Measurements from ENCODE around the gene PYURF. TPM values are rescaled to one million over a fixed set of nuclear protein-coding genes. Genes with fewer than 3 reads are reported as not detected.

The PYURF gene
- total RNA-seq, 4 donors from 2014 or later = 50.4 to 77.1 (median 63.8) TPM

- 69 to 75% methylated on average over 3 of the region's 3 CpGs for WGBS, 2 donors (ENCODE audit: low coverage in 1 of 2)
- intact Hi-C loops (cut with DNase I; ENCODE audit: low total_unique reads) = loop anchor here (10.0 kb wide), 1 partner anchor 56 kb away; the partner anchor contains the start of gene HERC5
- H3K36me3 ChIP-seq = no peaks in the 10 kb centered on the region
- no peaks in the 10 kb centered on the region for H3K27me3 ChIP-seq
- TF ChIP-seq POLR2AphosphoS5 (IDR thresholded peaks at IDR 0.05) (no peak), POLR2A (IDR thresholded peaks at IDR 0.05) (no peak), EP300 (IDR thresholded peaks at IDR 0.05; ENCODE audit: low read depth) (no peak), CTCF (IDR thresholded peaks at IDR 0.05) (no peak)
- in situ Hi-C loops (cut with MboI; ENCODE audit: low pct_ligation_motif_present in 1 of 4, low pct_unique_long_range_greater_than_20kb in 1 of 4, low sequenced_read_pairs in 3 of 4) = loop anchor here (5.0 to 25.0 kb wide), 7 partner anchors 136 to 476 kb away; partner anchors contain the start of gene HERC6 (in 3 of the 4)
- H3K4me3 ChIP-seq = no peak overlapping the region
- peaks cover 0 to 6% (median 0%) of the 10 kb centered on the region in 4 donors for H3K4me1 ChIP-seq
- H3K27ac ChIP-seq = no peak overlapping the region
- no peaks in the 10 kb centered on the region for H3K9me3 ChIP-seq
- no peak for DNase-seq
Measured at GRCh38 chr4:88511236-88511635, 12.3 kb downstream of the PYURF start.

GRCh38 chr4:88503344-88503743 lies 20.2 kb downstream of the PYURF start:
- no peaks in the 10 kb centered on the region for H3K36me3 ChIP-seq
- no peaks in the 10 kb centered on the region for H3K27me3 ChIP-seq
- TF ChIP-seq POLR2A (IDR thresholded peaks at IDR 0.05) = no peak
- no peak for TF ChIP-seq EP300 (IDR thresholded peaks at IDR 0.05; ENCODE audit: low read depth)
- TF ChIP-seq CTCF (IDR thresholded peaks at IDR 0.05) = no peak
- TF ChIP-seq POLR2AphosphoS5 (IDR thresholded peaks at IDR 0.05) = no peak
- H3K4me1 ChIP-seq = no peaks in the 10 kb centered on the region
- no peak overlapping the region for H3K4me3 ChIP-seq
- no peaks in the 10 kb centered on the region for H3K9me3 ChIP-seq
- in situ Hi-C loops (cut with MboI; ENCODE audit: low pct_ligation_motif_present in 1 of 4, low pct_unique_long_range_greater_than_20kb in 1 of 4, low sequenced_read_pairs in 3 of 4) (loop anchor here in 2 of 4 donors (10.0 to 25.0 kb wide), 3 partner anchors 141 to 649 kb away; no protein-coding TSS in a partner anchor), intact Hi-C loops (cut with DNase I; ENCODE audit: low total_unique reads) (loop anchor here (10.0 kb wide), 1 partner anchor 649 kb away; no protein-coding TSS in a partner anchor)
- DNase-seq = no peak
- WGBS, 2 donors (ENCODE audit: low coverage in 1 of 2) = 77 to 86% methylated on average over 2 of the region's 2 CpGs
- H3K27ac ChIP-seq = no peak overlapping the region

- in situ Hi-C loops (cut with MboI; ENCODE audit: low pct_ligation_motif_present in 1 of 4, low pct_unique_long_range_greater_than_20kb in 1 of 4, low sequenced_read_pairs in 3 of 4) (no loop called here), intact Hi-C loops (cut with DNase I; ENCODE audit: low total_unique reads) (no loop called here)
- Histone ChIP-seq H3K27ac (no peak overlapping the region), H3K4me1 (no peaks in the 10 kb centered on the region), H3K27me3 (no peaks in the 10 kb centered on the region), H3K36me3 (no peaks in the 10 kb centered on the region), H3K4me3 (no peak overlapping the region), H3K9me3 (no peaks in the 10 kb centered on the region)
- DNase-seq = no peak
- no peak for TF ChIP-seq POLR2A (IDR thresholded peaks at IDR 0.05)
- no peak for TF ChIP-seq POLR2AphosphoS5 (IDR thresholded peaks at IDR 0.05)
- TF ChIP-seq CTCF (IDR thresholded peaks at IDR 0.05) = no peak
- no peak for TF ChIP-seq EP300 (IDR thresholded peaks at IDR 0.05; ENCODE audit: low read depth)
- 92% methylated on average over 2 of the region's 2 CpGs; no CpG with 5 or more reads in 1 of the 2 donors for WGBS, 2 donors (ENCODE audit: low coverage in 1 of 2)
Measured at GRCh38 chr4:88497859-88498409, 25.6 kb downstream of the PYURF start.

GRCh38 chr4:88489100-88489761 lies 34.3 kb downstream of the PYURF start:
- H3K27ac ChIP-seq = no peak overlapping the region
- in situ Hi-C loops (cut with MboI; ENCODE audit: low pct_ligation_motif_present in 1 of 4, low pct_unique_long_range_greater_than_20kb in 1 of 4, low sequenced_read_pairs in 3 of 4) = no loop called here
- H3K27me3 ChIP-seq = no peaks in the 10 kb centered on the region
- H3K4me3 ChIP-seq = no peak overlapping the region
- no peaks in the 10 kb centered on the region for H3K4me1 ChIP-seq
- H3K36me3 ChIP-seq = no peaks in the 10 kb centered on the region
- no peak for TF ChIP-seq POLR2AphosphoS5 (IDR thresholded peaks at IDR 0.05)
- TF ChIP-seq CTCF (IDR thresholded peaks at IDR 0.05) = no peak
- no peak for TF ChIP-seq POLR2A (IDR thresholded peaks at IDR 0.05)
- TF ChIP-seq EP300 (IDR thresholded peaks at IDR 0.05; ENCODE audit: low read depth) = no peak
- DNase-seq = no peak
- WGBS, 2 donors (ENCODE audit: low coverage in 1 of 2) = 50 to 58% methylated on average over 3 to 4 of the region's 4 CpGs
- intact Hi-C loops (cut with DNase I; ENCODE audit: low total_unique reads) = no loop called here
- no peaks in the 10 kb centered on the region for H3K9me3 ChIP-seq

Measured in transverse colon (tissue), 4 donors.